HepG2 (cell line): ENCODE measurements around the gene ABCG8. TPM values are rescaled to one million over a fixed set of nuclear protein-coding genes. Genes with fewer than 3 reads are reported as not detected.

Source experiments
- ATAC-seq: fragments of 200-7000 bp; cut with Tn5 transposase; 3 replicates; pipeline ENCODE4 v1.9.1; 2020; ENCODE audit warnings: mild to moderate bottlenecking, moderate library complexity
- BruUV-seq: library from RNA; stranded (reverse); fragments of 400-500 nt; replicated peaks from 2 replicates; lab custom pipeline; 2021; lab: Mats Ljungman, UMichigan
- CTCF ChIA-PET: fragments of 300-600 bp; formaldehyde crosslinking; extraction: SDS; loops from one replicate; lab custom pipeline; 2021; ENCODE audit warnings: low total read pairs, inconsistent platforms, low intra/inter-chr PET ratio; lab: Yijun Ruan, JAX
- POLR2A ChIA-PET: fragments of 350-600 bp; sonication (Branson Sonifier 250); formaldehyde crosslinking; loops from one replicate; lab custom pipeline; 2020; ENCODE audit warnings: antibody characterized with exemption, inconsistent platforms; lab: Yijun Ruan, JAX
- DNase-seq: peaks from one replicate; pipeline ENCODE4 v3.0.0-alpha.2; 2015; ENCODE audit warnings: low spot score
- FAIRE-seq: peaks from 3 replicates; lab custom pipeline; 2011; peaks lifted over from hg19 to GRCh38; lab: Jason Lieb, UNC
- H2AFZ ChIP-seq: one replicate; pipeline ENCODE4 v1.6.1; 2011; ENCODE audit warnings: low read length, inconsistent platforms
- H3K27ac ChIP-seq: fragments of 300-600 bp; 3 replicates; pipeline ENCODE4 v1.8.0; 2011; ENCODE audit warnings: mixed run types, mild to moderate bottlenecking, mixed read lengths, low read length, inconsistent platforms; ENCODE audit not compliant: insufficient read depth; ENCODE audit errors: extremely low read length
- H3K27me3 ChIP-seq, 2 experiments: fragments of 200-600 bp in 1 of 2; 2 replicates in 1 of 2; 3 replicates in 1 of 2; pipeline versions ENCODE4 v1.6.0 to v1.8.0; 2011; ENCODE audit warnings: low read length in 2 of 2, mild to moderate bottlenecking in 2 of 2, moderate library complexity in 2 of 2, inconsistent platforms in 1 of 2; ENCODE audit not compliant: insufficient read depth in 2 of 2, control insufficient read depth in 1 of 2
- H3K36me3 ChIP-seq, 2 experiments: fragments of 200-600 bp in 1 of 2; replicated peaks in 1 of 2; 2 replicates in 1 of 2; 3 replicates in 1 of 2; pipeline versions ENCODE4 v1.5.1 to v1.8.0; 2011; ENCODE audit warnings: low read length in 2 of 2, inconsistent platforms in 1 of 2; ENCODE audit not compliant: insufficient read depth in 2 of 2, control insufficient read depth in 1 of 2
- H3K4me1 ChIP-seq: 2 replicates; pipeline ENCODE4 v1.5.1; 2012; ENCODE audit warnings: low read length, inconsistent platforms; ENCODE audit not compliant: insufficient read depth
- H3K4me2 ChIP-seq: 2 replicates; pipeline ENCODE4 v1.6.0; 2011; ENCODE audit warnings: low read depth, low read length, inconsistent platforms
- H3K4me3 ChIP-seq, 3 experiments: fragments of 200-600 bp in 1 of 3; sonication (generic), shearing (Covaris generic) in 1 of 3; replicated peaks in 1 of 3; 2 replicates each; pipeline ENCODE4 v1.5.1; 2011 to 2016; ENCODE audit warnings: low read length in 3 of 3, inconsistent platforms in 2 of 3, low read depth in 2 of 3, mild to moderate bottlenecking in 2 of 3, control low read depth in 1 of 3, mixed read lengths in 1 of 3; ENCODE audit not compliant: insufficient read depth in 1 of 3
- H3K79me2 ChIP-seq: one replicate; pipeline ENCODE4 v1.6.1; 2011; ENCODE audit warnings: low read length, inconsistent platforms; ENCODE audit not compliant: insufficient read depth
- H3K9ac ChIP-seq: 2 replicates; pipeline ENCODE4 v1.6.0; 2011; ENCODE audit warnings: mild to moderate bottlenecking, low read depth, low read length, inconsistent platforms; ENCODE audit not compliant: insufficient read depth
- H3K9me3 ChIP-seq: 2 replicates; pipeline ENCODE4 v1.5.1; 2012; ENCODE audit warnings: mild to moderate bottlenecking, low read length
- H4K20me1 ChIP-seq: 2 replicates; pipeline ENCODE4 v1.6.0; 2011; ENCODE audit warnings: inconsistent platforms, mild to moderate bottlenecking, low read length, moderate library complexity; ENCODE audit not compliant: insufficient read depth
- AGO1 ChIP-seq: fragments of 200-400 bp; formaldehyde crosslinking; IDR thresholded peaks from 2 replicates; pipeline ENCODE4 v1.6.1; 2017; ENCODE audit warnings: mild to moderate bottlenecking, low read depth, low read length, moderate library complexity; ENCODE audit not compliant: poor library complexity, severe bottlenecking
- ARNT ChIP-seq: fragments of 450-650 bp; IDR thresholded peaks from 2 replicates; pipeline ENCODE4 v1.6.1; 2017
- NAIF1 ChIP-seq: sonication (generic); formaldehyde crosslinking; IDR thresholded peaks from 2 replicates; pipeline ENCODE4 v1.5.0; 2020; ENCODE audit warnings: mild to moderate bottlenecking, missing genetic modification reagents, borderline replicate concordance
- SAFB2 ChIP-seq: sonication (generic); formaldehyde crosslinking; IDR thresholded peaks from 2 replicates; pipeline ENCODE4 v1.5.1; 2020; ENCODE audit warnings: missing genetic modification reagents, low read depth, mild to moderate bottlenecking, borderline replicate concordance
- SOX13 ChIP-seq, 3 experiments: fragments of 450-650 bp in 1 of 3; sonication (generic) in 1 of 3; formaldehyde crosslinking in 1 of 3; IDR thresholded peaks in 2 of 3; conservative IDR thresholded peaks in 1 of 3; 2 replicates each; pipeline versions ENCODE4 v1.5.0 to v1.6.1; 2016 to 2020; ENCODE audit warnings: antibody characterized with exemption in 1 of 3, mild to moderate bottlenecking in 1 of 3, missing compliant biosample characterization in 1 of 3, missing genetic modification reagents in 1 of 3, moderate library complexity in 1 of 3
- ZFP62 ChIP-seq: sonication (generic); formaldehyde crosslinking; IDR thresholded peaks from 2 replicates; pipeline ENCODE4 v1.4.0; 2020; ENCODE audit warnings: missing genetic modification reagents
- ZNF180 ChIP-seq: sonication (generic); formaldehyde crosslinking; IDR thresholded peaks from 2 replicates; pipeline ENCODE4 v1.4.0; 2020; ENCODE audit warnings: low read depth, missing genetic modification reagents, borderline replicate concordance
- ZNF24 ChIP-seq: fragments of 450-650 bp; IDR thresholded peaks from 2 replicates; pipeline ENCODE4 v1.6.1; 2017; ENCODE audit warnings: antibody characterized with exemption, mild to moderate bottlenecking
- ZNF484 ChIP-seq: sonication (generic); formaldehyde crosslinking; IDR thresholded peaks from 2 replicates; pipeline ENCODE4 v1.5.1; 2020; ENCODE audit warnings: mild to moderate bottlenecking, low read depth, missing genetic modification reagents, borderline replicate concordance
- ZNF619 ChIP-seq: sonication (generic); formaldehyde crosslinking; IDR thresholded peaks from 2 replicates; pipeline ENCODE4 v1.4.0; 2020; ENCODE audit warnings: mild to moderate bottlenecking, missing genetic modification reagents
- ZNF674 ChIP-seq: sonication (generic); formaldehyde crosslinking; IDR thresholded peaks from 2 replicates; pipeline ENCODE4 v1.5.0; 2020; ENCODE audit warnings: low read depth, mild to moderate bottlenecking, missing genetic modification reagents
- ZNF761 ChIP-seq: sonication (generic); formaldehyde crosslinking; conservative IDR thresholded peaks from 2 replicates; pipeline ENCODE4 v1.4.0; 2020; ENCODE audit warnings: mild to moderate bottlenecking, missing genetic modification reagents
- ZNF780A ChIP-seq: sonication (generic); formaldehyde crosslinking; IDR thresholded peaks from 2 replicates; pipeline ENCODE4 v1.8.0; 2022; ENCODE audit warnings: mild to moderate bottlenecking, missing genetic modification reagents, moderate library complexity
- WGBS: methylation state at CpG from one replicate; pipeline ENCODE4 v1.1.6; 2017; ENCODE audit warnings: low lambda C conversion rate; 5-methylcytosine and 5-hydroxymethylcytosine counted together
- in situ Hi-C: cut with HindIII; loops from 2 replicates; pipeline ENCODE4 v1.10.0; 2017; ENCODE audit warnings: low pct_unique_long_range_greater_than_20kb; ENCODE audit not compliant: extremely low pct_ligation_motif_present
- intact Hi-C: fragments of 100-400 bp; cut with micrococcal nuclease; formaldehyde crosslinking; loops from one replicate; pipeline ENCODE4 v1.10.0; 2022; ENCODE audit not compliant: unreplicated experiment
- polyA plus RNA-seq, 8 experiments: library from polyadenylated mRNA; depleted of rRNA in 3 of 8; stranded (reverse) in 7 of 8; unstranded in 1 of 8; fragments of >200 nt; fragmentation: Illumina TruSeq in 4 of 8; extraction: Trizol in 4 of 8; gene quantifications; 2 replicates each; pipeline versions ENCODE4 v1.2.1 to v1.2.3, GENCODE V29; 2011 to 2016; ENCODE audit warnings: low read depth in 4 of 8, missing spikeins in 1 of 8, mixed read lengths in 1 of 8; ENCODE audit not compliant: insufficient read depth in 1 of 8
- total RNA-seq, 5 experiments: library from RNA; depleted of rRNA; stranded (reverse); fragments of >200 nt; fragmentation: Illumina TruSeq; extraction: Trizol; gene quantifications; 2 replicates each; pipeline ENCODE4 v1.2.3, GENCODE V29; 2016; ENCODE audit warnings: low read depth in 1 of 5

Gene ABCG8
- total and polyA plus RNA-seq, 2 of the 13 experiments (the other 11 are each of a cell fraction or from before 2014, with no cell fraction given) = 8.1 to 8.8 TPM

DNA sequence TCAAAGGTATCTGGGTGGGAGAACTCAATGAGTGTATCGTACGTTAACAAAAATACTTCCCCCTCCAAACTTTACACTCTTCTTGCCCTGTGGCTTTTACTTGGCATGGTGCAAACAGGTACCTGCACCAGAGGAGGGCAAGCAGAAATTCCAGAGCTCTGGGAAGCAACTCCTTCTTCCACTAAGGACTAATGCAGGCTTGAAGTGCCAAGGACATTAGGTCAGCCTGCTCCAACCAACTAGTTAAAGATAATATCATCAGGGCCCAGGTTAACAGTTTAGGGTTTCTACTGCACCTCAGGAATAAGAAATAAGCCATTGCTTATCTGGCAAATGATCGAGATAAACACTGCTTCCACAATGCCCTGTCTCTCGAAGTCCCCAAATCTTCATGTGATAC is 86.7 kb downstream of the ABCG8 start:
- Histone ChIP-seq H3K79me2 (no peaks in the 10 kb centered on the region), H3K36me3 (peaks cover 17 to 76% of the 10 kb centered on the region in 2 experiments), H3K4me1 (no peaks in the 10 kb centered on the region), H3K9me3 (no peaks in the 10 kb centered on the region), H3K4me2 (no peak overlapping the region), H3K27me3 (no peaks in the 10 kb centered on the region), H4K20me1 (no peaks in the 10 kb centered on the region), H3K9ac (no peak overlapping the region), H3K27ac (no peak overlapping the region), H2AFZ (no peak overlapping the region), H3K4me3 (no peak overlapping the region)
- DNase-seq (no peak), FAIRE-seq (no peak), ATAC-seq (no peak)
- CTCF ChIA-PET = no interaction called here
- in situ Hi-C loops (no loop called here), intact Hi-C loops (no loop called here)
- POLR2A ChIA-PET = no interaction called here
- 99% methylated on average over 4 of the region's 4 CpGs for WGBS
- no TSS peak for BruUV-seq
- no peak for TF ChIP-seq ZNF619 (CRISPR knock-in tag)
- no peak for TF ChIP-seq ZNF180 (CRISPR knock-in tag)
- TF ChIP-seq NAIF1 (CRISPR knock-in tag) = no peak
- no peak for TF ChIP-seq AGO1
- TF ChIP-seq ZNF780A = no peak
- no peak for TF ChIP-seq ZNF24
- TF ChIP-seq ZNF761 = no peak

DNA sequence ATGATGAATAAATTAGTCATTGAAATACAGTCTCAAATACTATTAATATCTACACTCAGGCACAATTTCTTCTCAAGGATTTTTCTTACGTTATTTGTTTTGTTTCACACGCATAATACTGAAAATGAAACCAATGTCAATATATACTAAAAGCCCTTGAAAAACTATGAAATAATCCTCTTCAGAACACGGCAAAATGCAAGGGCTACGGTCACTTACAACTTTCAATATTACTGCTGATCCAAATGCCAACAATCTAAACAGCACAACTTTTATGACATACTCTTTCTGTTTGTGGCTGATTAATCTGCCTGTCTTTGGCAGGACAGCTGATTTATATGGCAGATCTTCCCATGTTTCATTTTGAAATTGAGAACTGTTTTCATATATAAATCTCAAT is 88.7 kb downstream of the ABCG8 start:
- intact Hi-C loops = no loop called here

More for the DNA sequence above, 88.7 kb downstream of the ABCG8 start:
- no TSS peak for BruUV-seq
- DNase-seq (no peak), FAIRE-seq (no peak), ATAC-seq (no peak)
- 97% methylated on average over 4 of the region's 4 CpGs for WGBS
- no peak overlapping the region for H3K27ac ChIP-seq
- no peaks in the 10 kb centered on the region for H3K27me3 ChIP-seq
- H3K4me3 ChIP-seq = no peak overlapping the region
- no peaks in the 10 kb centered on the region for H3K4me1 ChIP-seq
- CTCF ChIA-PET = no interaction called here
- H3K4me2 ChIP-seq = no peak overlapping the region
- POLR2A ChIA-PET = no interaction called here
- no peak overlapping the region for H2AFZ ChIP-seq
- H4K20me1 ChIP-seq = no peaks in the 10 kb centered on the region
- H3K36me3 ChIP-seq = peaks cover 13 to 76% of the 10 kb centered on the region in 2 experiments
- TF ChIP-seq ZFP62 (CRISPR knock-in tag) (no peak), SAFB2 (no peak), ZNF484 (CRISPR knock-in tag) (no peak), AGO1 (no peak), ZNF619 (CRISPR knock-in tag) (no peak), SOX13 (IDR thresholded peaks at IDR 0.05) (no peak), SOX13 (CRISPR knock-in tag; conservative IDR thresholded peaks at IDR 0.05 in 1 of 2, IDR thresholded peaks at IDR 0.05 in 1 of 2) (no peak), ARNT (no peak), ZNF674 (no peak)
- no peaks in the 10 kb centered on the region for H3K79me2 ChIP-seq
- in situ Hi-C loops = no loop called here
- H3K9ac ChIP-seq = no peak overlapping the region
- no peaks in the 10 kb centered on the region for H3K9me3 ChIP-seq
